ENCODE results near the gene BHLHE23. TPM values are rescaled to one million over a fixed set of nuclear protein-coding genes. Genes with fewer than 3 reads are reported as not detected.
"Not testable (repeated sequence)": the region's sequence is repeated elsewhere in the genome, so short reads cannot be mapped to it uniquely, and the experiment has no call there.

The BHLHE23 gene
- total RNA-seq, 2 experiments from 2014 or later = not detected

DNA sequence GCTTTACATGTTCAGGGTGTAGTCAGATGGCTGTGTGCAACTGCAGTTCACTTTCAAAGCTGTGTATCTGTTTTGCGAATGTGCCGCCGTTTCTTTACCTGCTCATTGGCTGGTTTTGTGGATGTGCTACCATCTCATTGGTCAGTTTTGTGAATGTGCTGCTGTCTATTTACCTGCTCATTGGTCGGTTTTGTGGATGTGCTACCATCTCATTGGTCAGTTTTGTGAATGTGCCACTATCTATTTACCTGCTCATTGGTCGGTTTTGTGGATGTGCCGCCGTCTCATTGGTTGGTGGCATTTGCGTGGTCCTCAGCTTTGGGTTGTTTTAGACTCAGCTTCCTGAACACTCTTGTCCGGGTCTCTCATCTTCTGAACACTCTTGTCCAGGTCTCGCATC, 40.5 kb upstream of the BHLHE23 start:
- Mint-ChIP-seq H3K36me3 (no peaks in the 10 kb centered on the region), H3K9me3 (no peaks in the 10 kb centered on the region), H3K27ac (no peak overlapping the region), H3K27me3 (peaks cover 3% of the 10 kb centered on the region), H3K4me3 (no peak overlapping the region), H3K4me1 (no peaks in the 10 kb centered on the region)
- no peak for DNase-seq

GRCh38 chr20:63046841-63047240, 40.1 kb upstream of the BHLHE23 start:
- no peaks in the 10 kb centered on the region for H3K9me3 Mint-ChIP-seq
- no peaks in the 10 kb centered on the region for H3K36me3 Mint-ChIP-seq
- no peak overlapping the region for H3K4me3 Mint-ChIP-seq
- H3K4me1 Mint-ChIP-seq = no peaks in the 10 kb centered on the region
- DNase-seq = no peak
- H3K27ac Mint-ChIP-seq = no peak overlapping the region
- peaks cover 6% of the 10 kb centered on the region for H3K27me3 Mint-ChIP-seq

DNA sequence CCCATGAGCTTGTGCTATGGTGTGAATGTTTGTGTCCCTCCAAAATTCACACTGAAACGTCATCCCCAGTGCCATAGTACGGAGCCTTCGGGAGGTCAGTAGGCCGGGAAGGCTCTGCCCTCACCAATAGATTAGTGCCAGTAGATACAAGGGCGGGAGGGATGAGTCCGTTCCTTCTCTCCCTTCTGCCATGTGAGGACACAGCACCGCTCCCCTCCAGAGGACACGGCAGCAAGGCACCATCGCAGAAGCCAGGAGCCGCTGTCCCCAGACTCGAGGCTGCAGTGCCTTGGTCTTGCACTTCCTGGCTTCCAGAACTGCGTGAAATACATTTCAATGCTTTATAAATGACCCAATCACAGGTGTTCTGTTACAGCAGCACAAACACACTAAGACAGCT, 39.2 kb upstream of the BHLHE23 start:
- Mint-ChIP-seq H3K36me3 (no peaks in the 10 kb centered on the region), H3K4me3 (no peak overlapping the region), H3K27ac (no peak overlapping the region), H3K27me3 (peaks cover 6% of the 10 kb centered on the region), H3K4me1 (no peaks in the 10 kb centered on the region), H3K9me3 (no peaks in the 10 kb centered on the region)
- no peak for DNase-seq

GRCh38 chr20:63045401-63045800, 38.6 kb upstream of the BHLHE23 start:
- DNase-seq = no peak
- no peaks in the 10 kb centered on the region for H3K9me3 Mint-ChIP-seq
- H3K27ac Mint-ChIP-seq = no peak overlapping the region
- H3K4me3 Mint-ChIP-seq = no peak overlapping the region
- H3K27me3 Mint-ChIP-seq = peaks cover 6% of the 10 kb centered on the region
- no peaks in the 10 kb centered on the region for H3K4me1 Mint-ChIP-seq
- H3K36me3 Mint-ChIP-seq = no peaks in the 10 kb centered on the region

DNA sequence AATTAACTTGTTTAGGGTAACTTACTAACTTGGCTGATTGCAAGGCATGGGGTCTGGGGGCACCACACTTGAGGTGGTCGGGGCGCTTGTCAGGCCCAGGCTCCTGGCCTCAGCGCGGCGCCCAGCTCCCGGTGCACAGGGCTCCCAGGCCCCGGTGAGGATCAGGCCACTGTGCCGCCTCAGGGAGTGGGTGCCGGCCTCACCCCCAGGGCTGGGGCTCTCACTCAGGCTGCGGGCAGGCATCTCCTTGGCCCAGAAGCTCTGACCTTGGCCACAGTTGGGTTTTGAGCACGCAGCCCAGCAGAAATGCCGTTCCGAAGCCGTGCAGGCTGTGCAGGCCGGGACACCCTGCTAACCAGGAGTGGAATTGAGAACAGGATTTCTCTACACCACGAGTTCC, 37.8 kb upstream of the BHLHE23 start:
- no peak overlapping the region for H3K27ac Mint-ChIP-seq
- H3K4me3 Mint-ChIP-seq = no peak overlapping the region
- H3K36me3 Mint-ChIP-seq = no peaks in the 10 kb centered on the region
- H3K27me3 Mint-ChIP-seq = peaks cover 14% of the 10 kb centered on the region
- no peak for DNase-seq
- H3K4me1 Mint-ChIP-seq = no peaks in the 10 kb centered on the region
- H3K9me3 Mint-ChIP-seq = no peaks in the 10 kb centered on the region

- peaks cover 17% of the 10 kb centered on the region for H3K27me3 Mint-ChIP-seq
- H3K27ac Mint-ChIP-seq = no peak overlapping the region
- H3K9me3 Mint-ChIP-seq = no peaks in the 10 kb centered on the region
- no peak for DNase-seq
- H3K4me1 Mint-ChIP-seq = no peaks in the 10 kb centered on the region
- no peaks in the 10 kb centered on the region for H3K36me3 Mint-ChIP-seq
- H3K4me3 Mint-ChIP-seq = no peak overlapping the region
Observed at GRCh38 chr20:63044204-63044600, 37.4 kb upstream of the BHLHE23 start.

- H3K4me1 Mint-ChIP-seq = no peaks in the 10 kb centered on the region
- DNase-seq = no peak
- H3K9me3 Mint-ChIP-seq = no peaks in the 10 kb centered on the region
- no peaks in the 10 kb centered on the region for H3K36me3 Mint-ChIP-seq
- peaks cover 18% of the 10 kb centered on the region for H3K27me3 Mint-ChIP-seq
- H3K27ac Mint-ChIP-seq = no peak overlapping the region
- H3K4me3 Mint-ChIP-seq = no peak overlapping the region
Observed at GRCh38 chr20:63043348-63044203, 36.8 kb upstream of the BHLHE23 start.

DNA sequence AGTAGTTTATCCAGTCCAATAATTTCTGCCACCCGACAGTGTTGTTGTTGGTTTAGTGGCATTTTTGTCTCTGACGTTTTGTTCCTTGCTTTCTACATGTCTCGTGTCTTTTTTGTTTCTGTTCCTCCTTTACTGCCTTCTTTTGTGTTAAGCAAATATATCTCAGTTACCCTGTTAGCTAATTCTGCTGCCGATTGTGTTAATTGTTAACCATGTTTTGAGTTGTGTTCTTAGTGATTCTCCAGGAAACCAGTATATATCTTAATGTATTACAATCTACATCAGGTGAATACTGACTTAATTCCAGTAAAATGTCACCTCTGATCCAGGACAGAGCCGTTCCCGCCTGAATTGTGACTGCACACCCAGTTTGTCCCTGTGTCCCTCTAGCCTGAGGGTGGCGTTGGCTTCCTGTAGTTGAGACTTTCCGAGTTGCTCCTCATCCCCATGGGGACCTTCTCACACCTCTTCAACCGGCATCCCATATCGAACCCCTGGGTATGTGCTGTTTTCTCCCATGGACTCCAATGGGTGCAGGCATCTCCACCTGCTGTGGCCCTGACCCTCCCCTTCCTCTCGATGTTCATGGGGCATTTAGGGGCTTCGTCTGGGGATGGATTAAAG, 35.8 kb upstream of the BHLHE23 start:
- DNase-seq = no peak
- Mint-ChIP-seq H3K27ac (no peak overlapping the region), H3K27me3 (peaks cover 27% of the 10 kb centered on the region), H3K36me3 (no peaks in the 10 kb centered on the region), H3K4me3 (no peak overlapping the region), H3K4me1 (no peaks in the 10 kb centered on the region), H3K9me3 (no peaks in the 10 kb centered on the region)

DNA sequence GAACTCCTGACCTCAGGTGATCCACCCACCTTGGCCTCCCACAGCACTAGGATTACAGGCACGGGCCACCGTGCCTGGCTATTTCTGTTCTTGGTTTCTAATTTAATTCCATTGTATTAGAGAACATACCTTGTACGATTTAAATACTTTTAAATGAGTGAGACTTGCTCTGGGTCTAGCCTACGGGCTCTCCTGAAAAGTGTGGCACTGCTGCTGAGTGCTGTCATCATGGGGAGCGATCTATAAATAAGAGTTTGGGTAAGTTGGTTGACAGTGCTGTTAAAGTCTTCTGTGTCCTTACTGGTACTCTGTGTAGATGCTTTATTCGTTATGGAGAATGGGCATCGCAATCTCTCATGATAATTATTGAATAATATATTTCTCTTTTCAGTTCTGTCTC, 35.0 kb upstream of the BHLHE23 start:
- no peak for DNase-seq
- Mint-ChIP-seq H3K27ac (no peak overlapping the region), H3K4me1 (no peaks in the 10 kb centered on the region), H3K27me3 (peaks cover 31% of the 10 kb centered on the region), H3K9me3 (no peaks in the 10 kb centered on the region), H3K4me3 (no peak overlapping the region), H3K36me3 (no peaks in the 10 kb centered on the region)

- H3K4me1 Mint-ChIP-seq = peaks cover 4% of the 10 kb centered on the region
- H3K36me3 Mint-ChIP-seq = no peaks in the 10 kb centered on the region
- peaks cover 35% of the 10 kb centered on the region for H3K27me3 Mint-ChIP-seq
- H3K4me3 Mint-ChIP-seq = no peak overlapping the region
- H3K9me3 Mint-ChIP-seq = no peaks in the 10 kb centered on the region
- DNase-seq = no peak
- H3K27ac Mint-ChIP-seq = no peak overlapping the region
Observed at GRCh38 chr20:63037669-63038268, 31.0 kb upstream of the BHLHE23 start.

GRCh38 chr20:63036291-63036690, 29.5 kb upstream of the BHLHE23 start:
- Mint-ChIP-seq H3K4me3 (no peak overlapping the region), H3K4me1 (peaks cover 8% of the 10 kb centered on the region), H3K27me3 (peaks cover 29% of the 10 kb centered on the region), H3K27ac (no peak overlapping the region), H3K36me3 (no peaks in the 10 kb centered on the region), H3K9me3 (no peaks in the 10 kb centered on the region)
- no peak for DNase-seq

- H3K27me3 Mint-ChIP-seq = peaks cover 29% of the 10 kb centered on the region
- no peaks in the 10 kb centered on the region for H3K9me3 Mint-ChIP-seq
- no peak overlapping the region for H3K27ac Mint-ChIP-seq
- DNase-seq = no peak
- peaks cover 8% of the 10 kb centered on the region for H3K4me1 Mint-ChIP-seq
- no peaks in the 10 kb centered on the region for H3K36me3 Mint-ChIP-seq
- no peak overlapping the region for H3K4me3 Mint-ChIP-seq
Observed at GRCh38 chr20:63035603-63036185, 28.9 kb upstream of the BHLHE23 start.

DNA sequence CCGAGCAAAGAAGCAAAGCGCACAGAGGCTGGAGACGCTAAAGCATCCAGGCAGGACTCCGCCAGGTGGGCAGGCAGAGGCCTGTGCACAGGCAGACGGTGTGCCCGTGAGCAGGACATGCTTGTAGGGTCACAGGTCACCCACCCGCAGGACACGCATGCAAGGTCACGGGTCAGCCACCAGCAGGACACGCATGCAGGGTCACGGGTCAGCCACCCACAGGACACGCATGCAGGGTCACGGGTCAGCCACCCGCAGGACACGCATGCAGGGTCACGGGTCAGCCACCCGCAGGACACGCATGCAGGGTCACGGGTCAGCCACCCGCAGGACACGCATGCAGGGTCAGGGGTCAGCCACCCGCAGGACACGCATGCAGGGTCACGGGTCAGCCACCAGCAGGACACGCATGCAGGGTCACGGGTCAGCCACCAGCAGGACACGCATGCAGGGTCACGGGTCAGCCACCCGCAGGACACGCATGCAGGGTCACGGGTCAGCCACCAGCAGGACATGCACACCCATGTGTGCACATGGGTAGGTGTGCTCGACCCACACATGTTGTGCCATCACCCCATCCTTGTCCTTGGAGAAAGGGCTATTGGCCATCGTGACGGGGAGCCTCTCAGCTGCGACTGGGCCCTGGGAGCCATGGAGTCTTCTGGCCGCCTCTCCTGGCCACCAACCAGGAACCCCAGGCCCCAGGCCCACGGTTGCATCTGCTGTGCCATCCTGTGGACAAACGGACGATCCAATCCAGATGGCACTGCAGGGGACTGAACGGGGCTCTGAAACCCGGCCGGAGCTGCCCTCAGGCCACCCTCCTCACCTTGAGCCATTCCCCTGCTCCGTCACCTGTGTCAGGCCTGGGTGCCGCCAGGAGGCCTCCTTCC, 28.2 kb upstream of the BHLHE23 start:
- H3K4me1 Mint-ChIP-seq, H3K9me3 Mint-ChIP-seq, H3K4me3 Mint-ChIP-seq, H3K27ac Mint-ChIP-seq, H3K36me3 Mint-ChIP-seq, DNase-seq: not testable (repeated sequence)
- peaks cover 24% of the 10 kb centered on the region for H3K27me3 Mint-ChIP-seq

GRCh38 chr20:63033794-63034709, 27.3 kb upstream of the BHLHE23 start:
- H3K9me3 Mint-ChIP-seq = no peaks in the 10 kb centered on the region
- peaks cover 12% of the 10 kb centered on the region for H3K4me1 Mint-ChIP-seq
- no peaks in the 10 kb centered on the region for H3K36me3 Mint-ChIP-seq
- H3K27me3 Mint-ChIP-seq = peaks cover 22% of the 10 kb centered on the region
- H3K4me3 Mint-ChIP-seq = no peak overlapping the region
- DNase-seq = no peak
- H3K27ac Mint-ChIP-seq = no peak overlapping the region
